Ishikawa (cell line): ENCODE results near the gene BCDIN3D.

ENCODE experiments used
- CEBPB ChIP-seq: IDR thresholded peaks from 2 replicates; pipeline ENCODE4 v1.6.1; 2012
- EP300 ChIP-seq: IDR thresholded peaks from 2 replicates; pipeline ENCODE4 v1.6.1; 2012; ENCODE audit warnings: borderline replicate concordance
- FOXM1 ChIP-seq: IDR thresholded peaks from 2 replicates; pipeline ENCODE4 v1.6.1; 2012; ENCODE audit warnings: low read depth, borderline replicate concordance
- TAF1 ChIP-seq: IDR thresholded peaks from 2 replicates; pipeline ENCODE4 v1.6.1; 2012; ENCODE audit warnings: low read depth, mild to moderate bottlenecking
- TCF12 ChIP-seq: IDR thresholded peaks from 2 replicates; pipeline ENCODE4 v1.6.1; 2012; ENCODE audit warnings: low read depth
- ZBTB7A ChIP-seq: IDR thresholded peaks from 2 replicates; pipeline ENCODE4 v1.6.1; 2012; ENCODE audit warnings: low read depth
- TF ChIP-seq, protein P1 (sequence below): IDR thresholded peaks from 2 replicates; pipeline ENCODE4 v1.6.1; 2012; ENCODE audit warnings: low read depth, mild to moderate bottlenecking

DNA sequence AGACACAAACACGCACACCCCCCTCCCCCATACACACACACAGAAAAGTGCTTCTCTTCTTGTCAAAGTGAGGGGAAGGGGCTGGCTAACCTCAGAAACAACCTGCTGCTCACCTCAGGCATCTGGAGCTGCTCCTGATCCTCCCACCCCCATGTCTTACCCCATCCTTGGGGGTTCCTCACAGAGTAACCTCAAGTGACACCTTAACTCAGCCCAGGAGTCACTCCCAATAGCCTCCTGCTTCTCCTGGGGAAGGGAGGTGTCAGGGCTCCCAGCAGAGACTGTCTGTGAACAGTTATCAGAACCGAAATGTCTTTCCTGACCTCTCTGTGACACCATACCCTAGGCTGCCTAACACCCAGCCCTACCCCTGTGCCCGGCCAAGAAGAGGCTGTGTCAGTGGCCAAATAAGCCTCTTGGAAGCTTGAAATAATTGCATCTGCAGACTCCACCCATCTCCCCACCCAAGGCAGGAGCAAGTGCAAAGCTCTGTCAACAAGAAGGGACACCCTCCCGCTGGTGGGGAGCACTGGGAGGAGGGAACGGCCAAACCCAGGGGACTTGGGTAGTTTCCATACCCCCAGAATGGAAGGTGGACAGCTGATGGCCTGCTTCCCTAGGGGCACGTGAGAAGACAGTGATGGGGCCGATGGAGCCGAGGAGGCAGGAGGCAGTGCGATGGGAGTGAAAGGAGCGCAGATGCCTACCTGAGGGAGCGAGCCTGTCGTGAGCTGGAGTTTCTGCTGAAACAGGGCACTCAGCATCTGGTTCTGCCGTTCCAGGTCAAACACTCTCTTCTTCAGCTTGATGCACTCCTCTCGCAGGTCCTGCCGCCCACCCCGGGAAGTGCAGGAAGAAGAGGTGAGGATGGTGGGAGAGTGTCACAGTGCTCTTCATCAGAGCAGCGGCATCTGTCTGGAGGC is 41.5 kb downstream of the BCDIN3D start:
- TF ChIP-seq FOXM1 (no peak), TAF1 (no peak), TCF12 (no peak), CEBPB (no peak), ZBTB7A (no peak), EP300 (no peak)
- TF ChIP-seq, protein P1, sequence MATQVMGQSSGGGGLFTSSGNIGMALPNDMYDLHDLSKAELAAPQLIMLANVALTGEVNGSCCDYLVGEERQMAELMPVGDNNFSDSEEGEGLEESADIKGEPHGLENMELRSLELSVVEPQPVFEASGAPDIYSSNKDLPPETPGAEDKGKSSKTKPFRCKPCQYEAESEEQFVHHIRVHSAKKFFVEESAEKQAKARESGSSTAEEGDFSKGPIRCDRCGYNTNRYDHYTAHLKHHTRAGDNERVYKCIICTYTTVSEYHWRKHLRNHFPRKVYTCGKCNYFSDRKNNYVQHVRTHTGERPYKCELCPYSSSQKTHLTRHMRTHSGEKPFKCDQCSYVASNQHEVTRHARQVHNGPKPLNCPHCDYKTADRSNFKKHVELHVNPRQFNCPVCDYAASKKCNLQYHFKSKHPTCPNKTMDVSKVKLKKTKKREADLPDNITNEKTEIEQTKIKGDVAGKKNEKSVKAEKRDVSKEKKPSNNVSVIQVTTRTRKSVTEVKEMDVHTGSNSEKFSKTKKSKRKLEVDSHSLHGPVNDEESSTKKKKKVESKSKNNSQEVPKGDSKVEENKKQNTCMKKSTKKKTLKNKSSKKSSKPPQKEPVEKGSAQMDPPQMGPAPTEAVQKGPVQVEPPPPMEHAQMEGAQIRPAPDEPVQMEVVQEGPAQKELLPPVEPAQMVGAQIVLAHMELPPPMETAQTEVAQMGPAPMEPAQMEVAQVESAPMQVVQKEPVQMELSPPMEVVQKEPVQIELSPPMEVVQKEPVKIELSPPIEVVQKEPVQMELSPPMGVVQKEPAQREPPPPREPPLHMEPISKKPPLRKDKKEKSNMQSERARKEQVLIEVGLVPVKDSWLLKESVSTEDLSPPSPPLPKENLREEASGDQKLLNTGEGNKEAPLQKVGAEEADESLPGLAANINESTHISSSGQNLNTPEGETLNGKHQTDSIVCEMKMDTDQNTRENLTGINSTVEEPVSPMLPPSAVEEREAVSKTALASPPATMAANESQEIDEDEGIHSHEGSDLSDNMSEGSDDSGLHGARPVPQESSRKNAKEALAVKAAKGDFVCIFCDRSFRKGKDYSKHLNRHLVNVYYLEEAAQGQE, result no peak
